PC-3 (cell line): ENCODE measurements around the gene SEMA3B. TPM values are rescaled to one million over a fixed set of nuclear protein-coding genes. Genes with fewer than 3 reads are reported as not detected.

Experiments
- ATAC-seq: fragments of 200-7000 bp; cut with Tn5 transposase; 2 replicates; pipeline ENCODE4 v1.9.1; 2020; ENCODE audit warnings: mild to moderate bottlenecking, moderate library complexity
- BruUV-seq: library from RNA; stranded (reverse); fragments of 400-500 nt; replicated peaks from 2 replicates; lab custom pipeline; 2021; lab: Mats Ljungman, UMichigan
- CTCF ChIA-PET: fragments of 300-600 bp; sonication (Branson Sonifier 250); formaldehyde crosslinking; loops from one replicate; lab custom pipeline; 2022; ENCODE audit warnings: antibody characterized with exemption; lab: Charles Lee
- POLR2A ChIA-PET: fragments of 300-600 bp; sonication (Branson Sonifier 250); formaldehyde crosslinking; loops from one replicate; lab custom pipeline; 2022; ENCODE audit warnings: antibody characterized with exemption; ENCODE audit not compliant: unreplicated experiment; lab: Charles Lee
- DNase-seq: peaks from one replicate; pipeline ENCODE4 v3.0.0-alpha.2; 2015
- H2AFZ ChIP-seq: fragments of 300-600 bp; sonication (generic); 2 replicates; pipeline ENCODE4 v1.6.0; 2016; ENCODE audit warnings: antibody characterized with exemption, low read length
- H3F3A ChIP-seq: fragments of 300-600 bp; sonication (generic); one replicate; pipeline ENCODE4 v1.6.0; 2017; ENCODE audit warnings: antibody characterized with exemption, low read length, control low read depth, mild to moderate bottlenecking; ENCODE audit not compliant: unreplicated experiment
- H3K27ac ChIP-seq: fragments of 300-600 bp; sonication (generic); 2 replicates; pipeline ENCODE4 v1.5.1; 2016; ENCODE audit warnings: mild to moderate bottlenecking, low read length
- H3K27me3 ChIP-seq: fragments of 300-600 bp; sonication (generic); 2 replicates; pipeline ENCODE4 v1.6.1; 2016; ENCODE audit warnings: low read length, mixed read lengths
- H3K36me3 ChIP-seq: fragments of 300-600 bp; sonication (generic); 2 replicates; pipeline ENCODE4 v1.6.1; 2016; ENCODE audit warnings: low read depth, mixed run types, low read length, mixed read lengths
- H3K4me1 ChIP-seq: fragments of 300-600 bp; sonication (generic); 2 replicates; pipeline ENCODE4 v1.5.1; 2016; ENCODE audit warnings: low read length; ENCODE audit not compliant: insufficient read depth
- H3K4me2 ChIP-seq: fragments of 300-600 bp; sonication (generic); 2 replicates; pipeline ENCODE4 v1.6.0; 2016; ENCODE audit warnings: low read length
- H3K4me3 ChIP-seq: fragments of 300-600 bp; sonication (generic); 2 replicates; pipeline ENCODE4 v1.5.1; 2016; ENCODE audit warnings: mild to moderate bottlenecking, low read length, mixed read lengths
- H3K79me2 ChIP-seq: fragments of 300-600 bp; sonication (generic); 2 replicates; pipeline ENCODE4 v1.6.1; 2017; ENCODE audit warnings: low read length, mixed read lengths
- H3K9ac ChIP-seq: fragments of 300-600 bp; sonication (generic); 2 replicates; pipeline ENCODE4 v1.6.0; 2016; ENCODE audit warnings: mild to moderate bottlenecking, low read length
- H3K9me2 ChIP-seq: fragments of 300-600 bp; sonication (generic); replicated peaks from 2 replicates; pipeline ENCODE4 v1.6.1; 2016; ENCODE audit warnings: mixed run types, low read length, mixed read lengths
- H3K9me3 ChIP-seq: fragments of 300-600 bp; sonication (generic); 2 replicates; pipeline ENCODE4 v1.6.1; 2016; ENCODE audit warnings: low read length, mixed read lengths
- H4K20me1 ChIP-seq: fragments of 300-600 bp; sonication (generic); 2 replicates; pipeline ENCODE4 v1.6.1; 2016; ENCODE audit warnings: low read length, mixed read lengths
- CTCF ChIP-seq: fragments of 300-600 bp; sonication (generic); conservative IDR thresholded peaks from 2 replicates; pipeline ENCODE4 v1.5.1; 2017; ENCODE audit warnings: antibody characterized with exemption, low read depth, mild to moderate bottlenecking, low read length
- EZH2 ChIP-seq: fragments of 300-600 bp; sonication (generic); IDR thresholded peaks from one replicate; pipeline ENCODE4 v1.6.1; 2017; ENCODE audit warnings: antibody characterized with exemption, mild to moderate bottlenecking, low read length; ENCODE audit not compliant: unreplicated experiment
- EZH2phosphoT487 ChIP-seq: fragments of 300-600 bp; sonication (generic); IDR thresholded peaks from 2 replicates; pipeline ENCODE4 v1.6.1; 2018; ENCODE audit warnings: mild to moderate bottlenecking, antibody characterized with exemption, low read length, borderline replicate concordance
- intact Hi-C: fragments of 100-400 bp; cut with micrococcal nuclease; formaldehyde crosslinking; loops from 2 replicates; pipeline ENCODE4 v1.9.0; 2023
- total RNA-seq: library from RNA; depleted of rRNA; stranded (reverse); fragments of >200 nt; gene quantifications from 2 replicates; pipeline ENCODE4 v1.2.3, GENCODE V29; 2014

SEMA3B gene
- total RNA-seq, 1 experiment from 2014 or later = 40.1 TPM

GRCh38 chr3:50245831-50246516 is 23.0 kb upstream of the SEMA3B start:
- Histone ChIP-seq H3K27me3 (no peaks in the 10 kb centered on the region), H3F3A (peaks cover 5% of the 10 kb centered on the region), H3K9me2 (no peaks in the 10 kb centered on the region), H4K20me1 (peaks cover 11% of the 10 kb centered on the region), H3K9ac (peak overlapping the region; percentile 50), H3K4me3 (peak overlapping the region; percentile 37; the same call in 1 of the 2 replicates), H3K27ac (peak overlapping the region; percentile 78), H3K36me3 (peaks cover 3% of the 10 kb centered on the region; the same call in 1 of the 2 replicates), H3K79me2 (peaks cover 92% of the 10 kb centered on the region), H3K9me3 (no peaks in the 10 kb centered on the region), H3K4me2 (peak overlapping the region; percentile 69), H3K4me1 (peaks cover 49% of the 10 kb centered on the region), H2AFZ (0 out of 2 replicates have a peak overlapping the region, but pooled peaks have one; percentile 8)
- peak; percentile 89 for DNase-seq
- intact Hi-C loops = loop anchor here (1.0 kb wide), 1 partner anchor 19 kb away; no protein-coding TSS in a partner anchor
- ATAC-seq = peak; percentile 74
- POLR2A ChIA-PET = interaction anchor here (1.3 kb wide), 1 partner anchor 10 kb away, joined by 9 read pairs; the partner anchor contains the start of gene GNAI2
- TF ChIP-seq EZH2 = no peak
- TF ChIP-seq CTCF = peak; percentile 99
- CTCF ChIA-PET = interaction anchor here (0.6 to 1.5 kb wide), 8 partner anchors 11 to 91 kb away, joined by 3 to 19 read pairs (median 8); partner anchors contain the start of genes GNAI2, HYAL3 and NAA80
- TSS peak; percentile 82 for BruUV-seq

DNA sequence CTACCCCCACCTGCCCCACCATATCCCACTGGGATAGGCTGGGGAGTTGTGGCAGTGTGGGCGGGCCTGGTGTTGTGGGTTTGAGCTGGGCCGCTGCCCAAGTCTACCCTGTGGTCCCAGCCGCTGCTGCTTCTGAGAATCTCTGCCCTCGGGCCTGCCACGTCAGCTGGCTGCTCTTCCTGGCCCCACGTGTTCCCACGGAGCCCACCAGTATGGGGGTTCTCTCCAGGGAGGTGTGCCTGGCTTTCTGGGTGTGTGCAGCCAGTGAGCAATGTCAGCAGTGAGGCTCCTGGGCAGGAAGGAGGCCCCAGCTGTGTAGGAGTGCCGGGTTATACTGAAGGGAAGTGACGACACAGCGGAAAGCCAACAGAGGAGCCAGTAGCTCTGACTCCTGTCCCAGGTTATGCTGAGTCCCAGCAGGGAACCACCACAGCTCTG is 22.4 kb upstream of the SEMA3B start:
- ChIA-PET CTCF (interaction anchor here (0.6 to 1.5 kb wide), 11 partner anchors 11 to 126 kb away, joined by 3 to 19 read pairs (median 6); partner anchors contain the start of genes GNAI2, HYAL3, NAA80 and SEMA3B), POLR2A (interaction anchor here (1.3 kb wide), 1 partner anchor 11 kb away, joined by 9 read pairs; the partner anchor contains the start of gene GNAI2)
- Histone ChIP-seq H3K9me2 (no peaks in the 10 kb centered on the region), H3K4me1 (peaks cover 51% of the 10 kb centered on the region), H3K4me3 (peak overlapping the region; percentile 37; the same call in 1 of the 2 replicates), H3K27ac (peak overlapping the region; percentile 78), H3K36me3 (peaks cover 3% of the 10 kb centered on the region; the same call in 1 of the 2 replicates), H4K20me1 (peaks cover 6% of the 10 kb centered on the region), H3K79me2 (peaks cover 89% of the 10 kb centered on the region), H3K9ac (peak overlapping the region; percentile 50), H3F3A (peaks cover 5% of the 10 kb centered on the region), H3K27me3 (no peaks in the 10 kb centered on the region), H3K9me3 (no peaks in the 10 kb centered on the region), H2AFZ (0 out of 2 replicates have a peak overlapping the region, but pooled peaks have one; percentile 8), H3K4me2 (peak overlapping the region; percentile 69)
- TF ChIP-seq EZH2 = no peak
- no peak; the same call in none of the 2 replicates for TF ChIP-seq CTCF
- TF ChIP-seq EZH2phosphoT487 = no peak
- DNase-seq (peak; percentile 84), ATAC-seq (peak; percentile 59)
- intact Hi-C loops = loop anchor here (1.0 kb wide), 1 partner anchor 19 kb away; no protein-coding TSS in a partner anchor
- no TSS peak for BruUV-seq
